ENCODE data around the gene POR.

POR gene

DNA sequence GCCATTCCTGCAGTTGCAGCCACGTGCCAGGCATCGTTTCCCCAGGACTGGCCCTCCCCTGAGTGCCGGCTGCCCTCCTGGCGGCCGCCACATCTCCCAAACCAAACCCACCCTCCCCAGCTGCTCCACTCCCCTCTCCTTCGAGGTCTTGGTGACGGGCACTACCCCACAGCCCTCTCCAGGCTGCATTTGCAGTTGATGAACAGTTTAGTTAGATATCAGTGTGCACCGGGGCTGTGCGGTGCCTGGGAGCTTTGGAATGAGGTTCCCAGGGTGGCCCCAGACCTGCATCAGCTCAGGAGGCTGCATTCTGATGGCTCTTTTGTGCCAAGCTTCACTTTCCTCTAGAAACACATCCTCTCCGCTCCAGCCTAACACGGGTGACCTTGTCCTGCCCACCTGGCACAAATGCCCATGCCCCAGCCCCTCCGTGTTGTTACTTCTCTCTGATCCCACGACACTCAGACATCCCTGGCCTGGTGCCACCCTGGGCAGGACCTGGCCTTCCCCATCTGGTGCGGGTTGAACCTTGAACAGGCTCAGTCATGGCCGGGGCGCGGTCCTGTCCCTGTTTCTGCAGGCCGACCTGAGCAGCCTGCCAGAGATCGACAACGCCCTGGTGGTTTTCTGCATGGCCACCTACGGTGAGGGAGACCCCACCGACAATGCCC is 64.9 kb downstream of the POR start:
- DNase-seq (ENCODE audit: low read depth) = no peak

DNA sequence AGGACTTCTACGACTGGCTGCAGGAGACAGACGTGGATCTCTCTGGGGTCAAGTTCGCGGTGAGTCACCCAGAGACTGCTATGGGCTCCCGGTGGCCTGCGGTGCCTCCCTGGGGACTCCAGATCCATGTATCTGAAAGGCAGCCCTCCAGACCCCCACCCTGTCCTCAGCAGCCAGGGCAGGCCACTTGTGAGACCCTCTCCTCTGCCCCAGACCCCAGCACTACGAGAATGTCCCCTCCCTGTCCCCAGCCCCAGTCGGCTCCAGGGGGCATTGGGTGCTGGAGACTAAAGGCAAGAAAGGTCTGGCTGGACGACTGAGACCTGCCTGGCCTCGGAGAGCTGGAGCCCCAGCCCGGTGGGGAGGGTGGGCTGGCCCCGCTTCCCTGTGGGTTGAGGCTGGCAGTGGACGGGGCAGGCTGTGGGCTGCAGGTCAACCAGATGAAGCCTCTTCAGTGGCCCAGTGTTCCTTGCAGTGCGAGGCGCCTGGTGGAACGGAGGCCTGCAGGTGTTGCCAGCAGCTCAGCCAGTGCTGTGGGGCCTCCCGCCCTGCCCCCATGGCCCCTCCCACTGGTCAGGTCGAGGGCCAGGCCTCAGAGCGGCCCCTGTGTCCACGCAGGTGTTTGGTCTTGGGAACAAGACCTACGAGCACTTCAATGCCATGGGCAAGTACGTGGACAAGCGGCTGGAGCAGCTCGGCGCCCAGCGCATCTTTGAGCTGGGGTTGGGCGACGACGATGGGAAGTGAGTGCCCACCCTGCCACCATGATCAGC is 65.7 kb downstream of the POR start:
- no peak for DNase-seq (ENCODE audit: low read depth)

DNA sequence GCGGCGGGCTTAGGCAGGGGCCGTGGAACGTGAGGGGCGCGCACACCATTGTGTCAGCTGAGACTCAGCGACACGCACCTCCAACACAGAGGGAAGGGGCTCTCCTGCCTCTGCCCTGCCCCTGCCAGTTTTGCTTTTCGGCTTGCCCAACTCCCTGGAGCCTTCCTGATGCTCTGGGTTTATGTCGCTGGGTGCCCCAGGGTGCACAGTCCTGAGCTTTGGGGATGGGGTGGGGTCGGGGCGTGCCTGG is 66.2 kb downstream of the POR start:
- DNase-seq (ENCODE audit: low read depth) = no peak

DNA sequence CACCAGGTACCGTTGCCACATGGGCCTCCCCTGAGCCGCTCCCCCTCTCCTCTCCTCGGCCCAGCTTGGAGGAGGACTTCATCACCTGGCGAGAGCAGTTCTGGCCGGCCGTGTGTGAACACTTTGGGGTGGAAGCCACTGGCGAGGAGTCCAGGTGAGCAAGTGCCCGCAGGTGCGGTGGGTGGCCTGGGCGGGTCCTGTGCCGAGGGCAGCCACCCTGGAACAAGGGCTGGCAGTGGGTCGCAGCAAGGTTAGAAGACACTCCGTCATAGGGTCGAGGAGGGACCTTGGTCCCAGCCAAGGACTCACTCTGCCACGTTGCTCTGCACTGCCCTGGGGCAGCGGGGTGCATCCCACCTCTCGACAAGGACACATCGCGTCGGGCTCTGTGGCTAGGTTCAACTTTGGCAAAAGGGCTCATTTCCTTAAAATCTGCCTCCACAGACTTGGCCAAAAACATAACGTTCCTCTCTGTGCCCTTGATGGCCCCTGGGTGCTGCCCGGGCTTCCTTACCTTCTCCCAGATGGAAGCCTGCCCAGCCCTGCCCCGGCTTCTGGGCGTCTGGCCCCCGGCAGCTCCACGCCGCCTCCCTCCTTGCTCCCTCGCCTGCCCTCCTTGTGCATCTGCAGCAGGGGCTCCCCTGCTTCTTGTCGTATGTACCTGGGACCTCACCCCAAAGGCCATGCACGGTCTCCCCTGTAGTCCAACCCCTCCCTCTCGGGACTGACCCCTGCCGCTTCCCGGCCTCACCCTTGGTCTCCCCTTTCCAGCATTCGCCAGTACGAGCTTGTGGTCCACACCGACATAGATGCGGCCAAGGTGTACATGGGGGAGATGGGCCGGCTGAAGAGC is 66.7 kb downstream of the POR start:
- no peak for DNase-seq (ENCODE audit: low read depth)

DNA sequence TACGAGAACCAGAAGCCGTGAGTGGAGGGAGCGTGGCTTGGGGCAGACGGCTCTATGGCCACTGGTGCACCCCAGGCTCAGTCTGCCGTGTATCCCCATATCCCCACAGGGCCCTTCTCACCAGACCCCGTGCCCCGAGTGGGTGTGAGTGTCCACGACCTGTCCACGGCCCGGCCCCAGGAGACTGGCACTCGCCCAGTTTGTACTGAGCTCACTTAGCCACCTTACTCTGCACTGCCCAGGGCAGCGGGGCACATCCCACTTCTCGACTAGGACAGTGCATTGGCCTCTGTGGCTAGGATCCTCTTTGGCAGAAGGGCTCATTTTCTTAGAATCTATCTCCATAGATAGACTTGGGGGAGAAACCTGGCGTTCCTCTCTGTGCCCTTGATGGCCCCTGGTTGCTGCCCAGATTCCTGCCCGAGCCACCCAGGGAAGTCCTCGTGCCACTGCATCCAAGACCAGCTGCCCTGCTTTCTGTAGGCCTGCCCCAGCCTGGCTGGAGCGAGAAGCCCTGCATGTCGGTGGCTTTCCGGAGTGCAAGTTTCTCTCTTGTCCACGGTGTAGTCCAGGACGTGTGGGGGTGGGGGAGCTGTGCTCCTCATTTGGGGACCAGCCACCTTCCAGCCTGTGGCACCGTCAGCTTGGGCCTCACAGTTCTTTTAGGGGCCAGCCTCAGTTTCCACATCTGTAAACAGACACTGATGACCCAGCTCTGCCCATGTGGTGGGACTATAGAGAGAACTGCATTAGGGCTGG is 67.5 kb downstream of the POR start:
- no peak for DNase-seq (ENCODE audit: low read depth)

DNA sequence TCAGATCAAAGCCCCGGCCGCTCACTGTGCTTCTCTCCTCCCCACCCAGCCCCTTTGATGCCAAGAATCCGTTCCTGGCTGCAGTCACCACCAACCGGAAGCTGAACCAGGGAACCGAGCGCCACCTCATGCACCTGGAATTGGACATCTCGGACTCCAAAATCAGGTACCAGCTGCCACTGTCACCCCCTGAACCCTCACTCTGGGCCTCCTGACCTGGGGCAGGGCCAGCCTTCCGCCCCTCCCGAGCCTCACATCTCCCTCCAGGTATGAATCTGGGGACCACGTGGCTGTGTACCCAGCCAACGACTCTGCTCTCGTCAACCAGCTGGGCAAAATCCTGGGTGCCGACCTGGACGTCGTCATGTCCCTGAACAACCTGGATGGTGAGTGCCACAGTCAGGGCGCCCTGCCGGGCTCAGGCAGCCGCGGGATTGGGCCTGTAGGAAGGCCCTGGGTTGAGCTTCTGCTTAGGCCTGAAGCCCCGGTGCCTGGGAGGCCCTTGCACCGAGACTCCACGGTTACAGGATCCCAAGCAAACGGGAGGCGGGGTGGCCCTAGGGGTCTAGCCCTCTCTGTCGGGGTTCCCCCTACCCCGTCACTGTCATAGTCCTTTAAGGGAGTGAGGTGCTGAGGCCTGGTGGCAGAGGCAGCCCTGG is 68.6 kb downstream of the POR start:
- no peak for DNase-seq (ENCODE audit: low read depth)

DNA sequence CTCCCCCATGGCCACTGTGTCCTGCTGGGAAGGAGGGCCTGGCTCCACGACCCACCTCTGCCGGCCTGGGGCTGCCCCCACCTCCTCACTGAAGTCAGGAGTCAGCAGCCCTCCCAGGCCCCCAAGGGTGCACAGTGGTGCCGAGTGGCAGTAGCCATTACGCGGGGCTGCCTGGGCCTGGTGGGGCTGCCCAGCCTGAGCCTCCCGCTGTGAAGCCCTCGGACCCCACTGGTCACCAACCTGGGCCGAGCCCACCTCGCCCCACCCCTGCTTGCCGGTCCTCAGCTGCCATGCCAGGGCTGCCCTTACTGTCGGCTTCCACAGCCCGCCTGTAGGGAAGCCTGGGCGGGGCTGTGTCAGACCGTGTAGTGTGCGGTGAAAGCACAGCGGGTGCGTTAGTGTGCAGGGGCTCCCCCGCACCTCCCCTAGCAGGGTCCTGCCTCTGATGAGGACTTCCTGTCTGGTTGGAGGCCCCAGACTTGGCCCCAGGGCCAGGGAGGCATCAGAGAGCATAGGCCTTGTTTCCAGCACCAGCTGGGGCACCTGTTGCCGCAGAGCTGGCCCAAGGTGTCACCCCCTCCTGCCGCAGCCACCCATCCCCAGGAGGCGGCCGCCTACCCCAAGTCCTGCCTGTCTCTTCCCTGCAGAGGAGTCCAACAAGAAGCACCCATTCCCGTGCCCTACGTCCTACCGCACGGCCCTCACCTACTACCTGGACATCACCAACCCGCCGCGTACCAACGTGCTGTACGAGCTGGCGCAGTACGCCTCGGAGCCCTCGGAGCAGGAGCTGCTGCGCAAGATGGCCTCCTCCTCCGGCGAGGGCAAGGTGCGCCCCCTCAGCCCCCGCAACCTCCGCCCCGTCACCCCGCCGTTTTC is 69.4 kb downstream of the POR start:
- no peak for DNase-seq (ENCODE audit: low read depth)

DNA sequence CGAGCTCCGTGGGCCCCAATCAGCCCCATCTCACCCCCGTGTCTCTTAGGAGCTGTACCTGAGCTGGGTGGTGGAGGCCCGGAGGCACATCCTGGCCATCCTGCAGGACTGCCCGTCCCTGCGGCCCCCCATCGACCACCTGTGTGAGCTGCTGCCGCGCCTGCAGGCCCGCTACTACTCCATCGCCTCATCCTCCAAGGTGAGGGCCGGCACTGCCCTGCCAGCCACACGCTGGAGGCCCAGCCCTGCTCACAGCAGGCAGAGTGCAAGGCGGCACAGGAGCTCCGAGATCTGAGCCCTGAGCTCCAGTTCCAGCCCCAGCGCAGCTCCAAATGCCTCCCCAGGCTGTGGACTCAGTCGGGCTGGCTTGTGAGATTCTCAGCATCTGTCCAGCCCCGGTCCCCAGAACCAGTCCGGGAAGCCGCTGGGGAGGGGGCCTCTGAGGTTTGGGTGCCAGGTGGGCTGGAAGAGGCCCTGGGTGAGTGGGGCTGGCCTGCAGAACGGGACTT is 70.1 kb downstream of the POR start:
- no peak for DNase-seq (ENCODE audit: low read depth)

DNA sequence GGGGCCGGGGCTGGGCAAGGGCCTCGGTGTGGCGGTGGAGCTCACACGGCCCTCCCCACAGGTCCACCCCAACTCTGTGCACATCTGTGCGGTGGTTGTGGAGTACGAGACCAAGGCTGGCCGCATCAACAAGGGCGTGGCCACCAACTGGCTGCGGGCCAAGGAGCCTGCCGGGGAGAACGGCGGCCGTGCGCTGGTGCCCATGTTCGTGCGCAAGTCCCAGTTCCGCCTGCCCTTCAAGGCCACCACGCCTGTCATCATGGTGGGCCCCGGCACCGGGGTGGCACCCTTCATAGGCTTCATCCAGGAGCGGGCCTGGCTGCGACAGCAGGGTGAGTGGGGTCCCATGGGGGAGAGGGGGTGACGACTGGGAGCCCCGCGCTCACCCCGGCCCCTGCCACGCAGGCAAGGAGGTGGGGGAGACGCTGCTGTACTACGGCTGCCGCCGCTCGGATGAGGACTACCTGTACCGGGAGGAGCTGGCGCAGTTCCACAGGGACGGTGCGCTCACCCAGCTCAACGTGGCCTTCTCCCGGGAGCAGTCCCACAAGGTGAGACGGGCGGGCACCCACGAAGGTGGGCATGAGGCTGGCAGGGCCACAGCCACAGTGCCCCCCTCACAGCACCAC is 70.7 kb downstream of the POR start:
- no peak for DNase-seq (ENCODE audit: low read depth)

DNA sequence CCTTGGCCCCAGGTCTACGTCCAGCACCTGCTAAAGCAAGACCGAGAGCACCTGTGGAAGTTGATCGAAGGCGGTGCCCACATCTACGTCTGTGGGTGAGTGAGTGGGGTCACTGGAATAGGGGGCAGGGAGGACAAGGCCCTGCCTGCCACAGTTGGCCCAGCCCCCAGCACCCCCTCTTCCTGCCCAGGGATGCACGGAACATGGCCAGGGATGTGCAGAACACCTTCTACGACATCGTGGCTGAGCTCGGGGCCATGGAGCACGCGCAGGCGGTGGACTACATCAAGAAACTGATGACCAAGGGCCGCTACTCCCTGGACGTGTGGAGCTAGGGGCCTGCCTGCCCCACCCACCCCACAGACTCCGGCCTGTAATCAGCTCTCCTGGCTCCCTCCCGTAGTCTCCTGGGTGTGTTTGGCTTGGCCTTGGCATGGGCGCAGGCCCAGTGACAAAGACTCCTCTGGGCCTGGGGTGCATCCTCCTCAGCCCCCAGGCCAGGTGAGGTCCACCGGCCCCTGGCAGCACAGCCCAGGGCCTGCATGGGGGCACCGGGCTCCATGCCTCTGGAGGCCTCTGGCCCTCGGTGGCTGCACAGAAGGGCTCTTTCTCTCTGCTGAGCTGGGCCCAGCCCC is 71.3 kb downstream of the POR start:
- DNase-seq (ENCODE audit: low read depth) = no peak

DNA sequence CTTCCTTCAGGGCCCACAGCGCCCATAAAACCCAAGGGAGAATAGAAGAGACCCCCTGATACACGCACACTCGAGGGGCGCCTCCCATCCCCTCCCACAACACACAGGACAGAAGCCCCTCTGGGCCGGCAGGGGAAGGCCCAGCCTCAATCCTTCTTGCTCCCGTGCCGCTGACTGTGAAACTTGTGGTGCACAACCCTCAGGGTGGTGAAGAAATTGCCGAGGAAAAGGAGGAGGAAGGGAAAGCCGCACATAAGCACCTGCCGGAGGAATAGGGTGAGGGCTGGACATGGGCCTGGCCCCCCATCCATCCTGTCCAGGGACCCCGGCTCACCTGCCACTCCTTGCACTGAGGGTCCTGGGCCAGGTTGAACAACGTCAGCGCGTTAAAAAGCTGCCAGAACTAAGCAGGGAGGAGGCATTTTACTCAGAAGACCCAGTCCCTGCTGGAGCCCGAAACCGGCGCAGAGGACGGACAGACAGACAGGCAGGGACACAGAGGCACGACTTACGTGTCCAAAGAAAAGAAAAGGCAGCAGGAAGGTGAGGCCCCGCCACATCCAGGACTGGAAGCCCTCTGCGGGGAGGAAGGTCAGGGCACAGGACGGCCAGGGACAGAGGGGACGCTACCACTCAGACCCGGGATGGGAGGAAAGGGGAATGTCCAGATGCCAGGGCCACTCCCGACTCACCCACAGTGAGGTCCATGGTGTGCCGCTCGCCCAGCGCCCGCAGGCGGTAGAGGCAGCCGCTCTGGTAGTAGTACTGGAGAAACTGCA is 72.3 kb downstream of the POR start:
- no peak for DNase-seq (ENCODE audit: low read depth)

DNA sequence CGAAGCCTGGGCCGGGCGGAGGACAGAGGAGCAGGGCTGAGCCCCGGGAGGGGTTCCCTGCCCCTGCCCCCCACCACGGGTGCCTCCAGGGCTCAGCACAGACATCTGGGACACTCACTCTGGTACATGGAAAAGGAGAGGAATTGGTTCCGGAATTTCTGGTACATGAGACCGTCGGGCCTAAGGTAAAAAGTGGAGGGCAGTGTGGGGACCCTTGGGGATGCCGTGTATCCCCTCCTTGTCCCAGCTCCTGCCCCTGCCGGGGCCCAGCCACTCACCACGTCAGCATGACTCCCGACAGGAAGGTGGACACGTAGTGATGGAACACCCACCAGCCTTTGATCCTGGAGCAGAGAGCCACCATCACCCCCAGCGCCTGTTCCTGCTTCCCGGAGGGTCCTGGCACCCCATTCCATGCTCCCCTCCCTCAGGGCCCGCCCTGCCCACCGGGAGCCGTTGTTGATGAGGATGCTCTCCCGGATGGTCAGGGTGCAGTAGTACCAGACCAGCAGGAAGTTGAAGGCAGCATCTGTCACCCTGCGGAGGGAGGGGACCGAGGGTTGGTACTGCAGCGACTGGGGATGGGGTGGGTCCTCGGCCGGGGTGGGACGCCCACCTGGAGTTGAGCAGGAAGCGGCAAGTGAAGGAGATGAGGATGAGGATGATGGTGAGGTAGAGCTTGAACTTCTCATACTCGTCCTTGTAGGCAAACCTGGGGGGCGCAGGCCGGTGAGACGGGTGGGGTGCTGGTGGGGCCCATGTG is 73.0 kb downstream of the POR start:
- DNase-seq (ENCODE audit: low read depth) = no peak

DNA sequence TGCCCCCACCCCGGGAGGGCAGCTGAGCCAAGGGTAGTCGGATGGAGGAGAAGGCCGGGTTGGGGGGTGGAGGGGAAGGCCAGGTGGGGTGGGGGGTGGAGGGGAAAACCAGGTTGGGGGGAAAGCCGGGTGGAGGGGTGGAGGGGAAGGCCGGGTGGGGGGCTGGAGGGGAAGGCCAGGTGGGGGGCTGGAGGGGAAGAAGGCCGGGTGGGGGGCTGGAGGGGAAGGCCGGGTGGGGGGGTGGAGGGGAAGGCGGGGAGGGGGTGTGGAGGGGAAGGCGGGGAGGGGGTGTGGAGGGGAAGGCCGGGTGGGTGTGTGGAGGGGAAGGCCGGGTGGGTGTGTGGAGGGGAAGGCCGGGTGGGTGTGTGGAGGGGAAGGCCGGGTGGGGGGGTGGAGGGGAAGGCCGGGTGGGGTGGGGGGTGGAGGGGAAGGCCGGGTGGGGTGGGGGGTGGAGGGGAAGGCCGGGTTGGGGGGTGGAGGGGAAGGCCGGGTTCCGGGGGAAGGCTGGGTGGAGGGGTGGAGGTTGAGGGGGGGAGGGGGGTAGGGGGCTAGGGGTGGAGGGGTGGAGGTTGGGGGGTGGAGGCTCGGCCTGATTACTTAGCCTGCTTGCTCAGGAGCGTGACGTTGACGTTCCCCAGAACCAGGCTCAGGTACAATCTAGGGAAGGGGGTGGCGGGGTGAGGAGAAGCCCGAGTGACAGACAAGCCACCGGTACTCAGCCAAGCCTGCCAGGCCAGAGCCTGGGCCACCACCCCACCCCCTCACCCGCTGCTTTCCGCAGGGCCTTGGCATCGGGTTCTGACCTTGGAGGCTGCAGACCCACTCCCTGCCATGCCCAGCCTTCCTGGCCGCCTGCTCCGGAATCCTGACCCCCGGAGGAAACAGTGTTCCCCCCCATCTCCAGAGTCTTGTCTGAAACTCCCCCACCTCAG is 73.9 kb downstream of the POR start:
- DNase-seq (ENCODE audit: low read depth) = no peak

DNA sequence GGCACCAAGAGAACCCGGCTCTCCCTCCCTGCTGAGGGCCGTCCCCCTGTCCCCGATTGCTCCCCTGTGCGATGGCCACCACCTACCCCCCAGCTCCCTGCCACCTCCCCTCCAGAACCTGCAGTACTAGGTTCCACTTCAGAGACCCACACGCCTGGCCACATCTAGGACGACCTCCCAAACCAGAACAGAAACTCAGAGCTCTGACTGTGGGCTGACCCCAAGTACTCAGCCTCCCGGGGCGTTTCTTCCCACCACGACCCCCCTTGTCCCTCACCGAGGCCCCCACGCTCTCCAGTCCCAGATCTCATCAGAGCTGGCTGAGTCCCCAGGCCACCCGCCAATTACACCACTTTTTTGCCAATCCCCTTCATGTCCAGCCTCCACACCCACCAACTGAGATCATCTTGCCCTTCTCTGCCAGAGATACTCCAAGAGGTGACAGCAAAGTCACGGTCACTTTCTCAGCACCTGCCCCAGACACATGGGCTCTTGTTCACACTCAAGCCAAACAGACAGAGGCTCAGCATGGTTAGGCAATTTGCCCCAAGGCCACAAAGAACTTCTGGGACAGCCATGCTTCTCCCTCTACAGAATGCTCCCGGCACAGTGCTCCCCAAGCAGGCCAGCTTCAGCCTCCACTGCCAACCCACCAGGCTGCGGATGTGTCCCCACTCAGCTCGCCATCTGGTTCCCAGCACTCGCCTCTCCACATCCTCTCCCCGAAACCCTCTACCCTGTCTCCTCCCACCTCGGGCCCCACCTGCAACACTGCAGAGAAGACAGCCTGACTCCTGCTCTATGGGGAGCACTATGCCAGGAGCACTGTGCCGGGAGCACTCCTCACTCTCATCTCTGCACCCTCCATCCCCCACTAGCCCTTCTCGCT is 74.8 kb downstream of the POR start:
- DNase-seq (ENCODE audit: low read depth) = no peak

DNA sequence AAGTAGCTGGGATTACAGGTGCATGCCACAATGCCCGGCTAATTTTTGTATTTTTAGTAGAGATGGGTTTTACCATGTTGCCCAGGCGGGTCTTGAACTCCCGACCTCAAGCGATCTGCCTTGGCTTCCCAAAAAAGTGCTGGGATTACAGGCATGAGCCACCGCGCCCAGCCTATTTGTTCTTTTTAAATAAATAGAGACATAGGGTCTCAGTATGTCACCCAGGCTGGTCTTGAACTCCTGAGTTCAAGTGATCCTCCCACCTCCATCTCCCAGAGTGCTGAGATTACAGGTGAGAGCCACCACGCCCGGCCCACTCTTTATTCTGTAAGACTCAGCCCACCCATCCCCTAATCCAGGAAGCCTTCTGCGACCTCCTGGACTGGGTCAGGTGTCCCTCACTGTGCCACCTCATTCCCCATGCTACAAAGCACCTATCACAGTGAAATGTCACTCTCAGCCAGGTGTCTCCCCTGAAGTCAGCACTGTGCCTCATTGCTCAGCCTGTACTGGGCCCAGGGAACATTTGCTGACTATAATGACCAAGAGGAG is 76.7 kb downstream of the POR start:
- no peak for DNase-seq (ENCODE audit: low read depth)

All from T follicular helper cell (primary cell).